ENCODE measurements around the gene PLEKHD1. TPM values are rescaled to one million over a fixed set of nuclear protein-coding genes. Genes with fewer than 3 reads are reported as not detected.

The PLEKHD1 gene
- total and polyA plus RNA-seq, 4 experiments from 2014 or later: 0.13 to 0.32 (median 0.30) TPM; not detected in 1

DNA sequence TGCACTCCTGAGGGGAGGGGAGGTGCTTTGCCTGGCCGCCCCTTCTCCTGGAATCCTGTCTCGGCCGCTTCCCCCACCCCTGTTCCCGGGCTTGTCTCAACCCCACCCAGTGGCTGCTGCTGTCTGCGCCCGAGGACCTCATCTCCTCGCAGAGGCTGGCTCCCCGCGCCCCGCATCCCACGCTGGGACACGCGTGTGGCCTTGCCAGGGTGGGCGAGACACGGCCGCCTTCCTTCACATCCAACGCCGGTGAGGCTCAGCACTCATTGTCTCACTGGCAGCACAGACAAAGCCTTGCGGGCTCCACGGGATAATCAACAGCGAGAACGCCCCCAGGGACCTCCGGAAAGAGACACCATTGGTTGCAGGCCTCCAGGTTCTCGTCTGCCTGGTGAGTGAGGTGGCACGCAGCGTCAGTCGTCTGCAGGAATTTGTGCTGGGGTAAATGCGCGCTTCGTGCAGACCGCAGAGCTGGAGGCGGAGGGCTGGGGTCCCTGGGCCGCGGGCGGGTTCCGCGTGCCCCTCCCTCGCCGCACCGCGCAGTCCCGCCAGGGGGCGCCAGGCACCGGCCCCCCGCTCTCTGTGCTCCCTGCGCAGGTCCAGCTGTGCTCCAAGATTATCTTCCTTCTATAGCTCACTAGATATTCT is 63.3 kb downstream of the PLEKHD1 start:
- H3K27ac Mint-ChIP-seq: no peak overlapping the region
- H3K4me3 ChIP-seq (ENCODE audit: low read length in 2 of 2): no peak overlapping the region
- no peaks in the 10 kb centered on the region for H3K36me3 ChIP-seq (ENCODE audit: insufficient read depth, low read length)
- H3K36me3 Mint-ChIP-seq: no peaks in the 10 kb centered on the region
- CTCF ChIA-PET (ENCODE audit: partially characterized antibody): interaction anchor here (1.1 kb wide), 1 partner anchor 27 kb away, joined by 4 read pairs; the partner anchor contains the start of gene CCDC177
- H3K27me3 Mint-ChIP-seq: peaks cover 28 to 37% of the 10 kb centered on the region in 2 donors
- intact Hi-C loops (cut with micrococcal nuclease): no loop called here
- H3K4me1 ChIP-seq (ENCODE audit: insufficient read depth, low read length): peaks cover 8% of the 10 kb centered on the region
- POLR2A ChIA-PET (ENCODE audit: partially characterized antibody): no interaction called here
- DNase-seq: no peak
- H3K9me3 ChIP-seq (ENCODE audit: control insufficient read depth in 1 of 2, low read length in 2 of 2): no peaks in the 10 kb centered on the region
- H3K9me3 Mint-ChIP-seq: peaks cover 0 to 1% (median 0%) of the 10 kb centered on the region in 8 donors
- H3K4me1 Mint-ChIP-seq: peaks cover 5 to 8% (median 6%) of the 10 kb centered on the region in 4 donors
- H3K27ac ChIP-seq (ENCODE audit: low read depth, low read length): no peak overlapping the region
- H3K4me3 Mint-ChIP-seq: peak overlapping the region in 2 of 8 donors; percentile 27 to 50
- no peaks in the 10 kb centered on the region for H3K27me3 ChIP-seq (ENCODE audit: insufficient read depth, low read length)

DNA sequence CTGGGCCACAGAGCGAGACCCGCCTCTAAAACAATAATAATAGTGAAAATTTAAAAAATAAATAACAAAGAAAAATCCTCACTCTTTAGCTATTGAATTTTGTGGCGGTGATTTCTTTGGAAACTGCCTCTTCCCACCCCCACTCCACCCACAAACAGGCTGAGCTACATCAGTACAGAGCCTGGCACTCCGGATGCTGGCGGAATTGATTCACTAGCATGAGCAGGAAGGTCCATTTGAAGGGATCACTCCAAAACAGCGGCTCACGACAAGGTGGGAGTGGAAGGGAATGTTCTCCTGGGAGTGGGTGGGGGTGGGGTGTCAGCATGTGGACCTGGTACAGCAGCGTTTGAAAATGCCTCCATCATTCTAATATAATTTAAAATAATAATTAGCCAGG is 64.0 kb downstream of the PLEKHD1 start:
- Mint-ChIP-seq H3K36me3 (no peaks in the 10 kb centered on the region), H3K4me1 (peaks cover 3 to 7% (median 3%) of the 10 kb centered on the region in 4 donors), H3K9me3 (peaks cover 0 to 1% (median 0%) of the 10 kb centered on the region in 8 donors), H3K4me3 (no peak overlapping the region), H3K27ac (no peak overlapping the region), H3K27me3 (peaks cover 28 to 43% of the 10 kb centered on the region in 2 donors)
- ChIA-PET CTCF (ENCODE audit: partially characterized antibody) (interaction anchor here (0.8 to 1.1 kb wide), 3 partner anchors 11 to 26 kb away, joined by 3 to 4 read pairs (median 3); partner anchors contain the start of gene CCDC177), POLR2A (ENCODE audit: partially characterized antibody) (no interaction called here)
- DNase-seq: no peak
- intact Hi-C loops (cut with micrococcal nuclease): no loop called here
- peaks cover 6% of the 10 kb centered on the region for H3K4me1 ChIP-seq (ENCODE audit: insufficient read depth, low read length)
- no peaks in the 10 kb centered on the region for H3K36me3 ChIP-seq (ENCODE audit: insufficient read depth, low read length)
- no peaks in the 10 kb centered on the region for H3K27me3 ChIP-seq (ENCODE audit: insufficient read depth, low read length)
- H3K9me3 ChIP-seq (ENCODE audit: control insufficient read depth in 1 of 2, low read length in 2 of 2): no peaks in the 10 kb centered on the region
- H3K27ac ChIP-seq (ENCODE audit: low read depth, low read length): no peak overlapping the region
- H3K4me3 ChIP-seq (ENCODE audit: low read length in 2 of 2): no peak overlapping the region

DNA sequence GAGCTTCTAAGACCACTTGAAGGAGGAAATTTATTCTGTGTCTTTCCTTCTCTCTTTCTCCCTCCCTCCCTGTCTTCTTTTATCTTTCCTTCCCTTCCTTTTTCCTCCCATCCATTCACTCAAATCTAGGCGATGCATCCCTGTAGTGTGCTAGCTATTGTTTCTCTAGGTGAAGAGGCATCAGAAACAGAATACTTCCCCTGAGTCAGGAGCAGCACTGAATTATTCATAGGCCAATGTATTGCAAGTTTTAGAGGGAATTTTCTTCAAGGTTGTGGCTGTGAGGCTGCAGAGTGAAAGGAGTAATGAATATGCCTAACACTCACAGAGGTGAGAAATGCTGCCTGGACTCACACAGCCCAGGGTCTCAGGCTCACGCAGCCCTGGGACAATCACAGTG is 67.0 kb downstream of the PLEKHD1 start:
- Mint-ChIP-seq H3K27me3 (peaks cover 20 to 40% of the 10 kb centered on the region in 2 donors), H3K4me1 (peaks cover 0 to 2% (median under 1%) of the 10 kb centered on the region in 4 donors), H3K36me3 (no peaks in the 10 kb centered on the region), H3K4me3 (no peak overlapping the region), H3K9me3 (no peaks in the 10 kb centered on the region), H3K27ac (no peak overlapping the region)
- no peak overlapping the region for H3K4me3 ChIP-seq (ENCODE audit: low read length in 2 of 2)
- ChIA-PET POLR2A (ENCODE audit: partially characterized antibody) (no interaction called here), CTCF (ENCODE audit: partially characterized antibody) (no interaction called here)
- no peaks in the 10 kb centered on the region for H3K27me3 ChIP-seq (ENCODE audit: insufficient read depth, low read length)
- no peaks in the 10 kb centered on the region for H3K36me3 ChIP-seq (ENCODE audit: insufficient read depth, low read length)
- no peak for DNase-seq
- no peaks in the 10 kb centered on the region for H3K4me1 ChIP-seq (ENCODE audit: insufficient read depth, low read length)
- H3K27ac ChIP-seq (ENCODE audit: low read depth, low read length): no peak overlapping the region
- no peaks in the 10 kb centered on the region for H3K9me3 ChIP-seq (ENCODE audit: control insufficient read depth in 1 of 2, low read length in 2 of 2)
- intact Hi-C loops (cut with micrococcal nuclease): no loop called here

DNA sequence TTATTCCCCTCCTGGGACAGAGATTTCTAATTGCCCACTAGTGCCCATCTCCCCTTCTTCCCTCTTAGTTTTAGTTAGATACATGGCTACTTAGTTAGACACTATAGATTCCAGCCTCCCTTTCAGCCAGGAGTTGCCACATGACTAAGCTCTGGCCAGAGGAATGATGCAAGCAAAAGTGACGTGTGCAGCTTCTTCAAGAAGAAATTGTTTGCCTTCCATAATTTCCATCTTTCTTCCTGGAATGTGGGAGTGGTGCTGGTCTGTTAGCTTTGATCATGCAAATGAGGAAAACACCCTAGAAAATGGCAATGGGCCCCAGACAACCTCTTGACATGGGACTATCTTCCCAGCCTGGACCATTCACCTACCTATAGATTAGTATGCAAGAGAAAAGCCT is 68.7 kb downstream of the PLEKHD1 start:
- POLR2A ChIA-PET (ENCODE audit: partially characterized antibody): no interaction called here
- Histone ChIP-seq H3K27ac (ENCODE audit: low read depth, low read length) (no peak overlapping the region), H3K9me3 (ENCODE audit: control insufficient read depth in 1 of 2, low read length in 2 of 2) (no peaks in the 10 kb centered on the region), H3K27me3 (ENCODE audit: insufficient read depth, low read length) (no peaks in the 10 kb centered on the region), H3K36me3 (ENCODE audit: insufficient read depth, low read length) (no peaks in the 10 kb centered on the region), H3K4me3 (ENCODE audit: low read length in 2 of 2) (no peak overlapping the region), H3K4me1 (ENCODE audit: insufficient read depth, low read length) (no peaks in the 10 kb centered on the region)
- no peak for DNase-seq
- peaks cover 0 to under 1% (median 0%) of the 10 kb centered on the region in 4 donors for H3K4me1 Mint-ChIP-seq
- CTCF ChIA-PET (ENCODE audit: partially characterized antibody): no interaction called here
- no peak overlapping the region for H3K4me3 Mint-ChIP-seq
- no peaks in the 10 kb centered on the region for H3K9me3 Mint-ChIP-seq
- intact Hi-C loops (cut with micrococcal nuclease): no loop called here
- peaks cover 10 to 35% of the 10 kb centered on the region in 2 donors for H3K27me3 Mint-ChIP-seq
- no peak overlapping the region for H3K27ac Mint-ChIP-seq
- H3K36me3 Mint-ChIP-seq: no peaks in the 10 kb centered on the region

DNA sequence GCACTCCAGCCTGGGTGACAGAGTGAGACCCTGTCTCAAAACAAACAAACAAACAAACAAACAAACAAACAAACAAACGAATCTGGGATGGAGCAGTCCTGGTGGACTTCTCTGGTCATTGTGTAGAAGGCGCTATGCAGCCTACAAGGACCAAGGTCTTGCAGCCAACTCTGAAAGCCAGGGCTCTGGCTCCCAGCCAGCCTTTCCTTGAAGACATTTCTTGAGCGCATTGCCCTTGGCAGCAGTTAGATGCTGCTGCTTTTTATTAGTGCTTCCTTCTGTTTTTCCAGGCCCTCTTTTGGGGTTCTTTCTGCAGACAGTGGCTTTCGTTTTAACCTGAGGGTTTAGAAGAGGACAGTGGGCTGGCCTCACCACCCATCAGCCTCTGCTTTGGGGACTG is 70.0 kb downstream of the PLEKHD1 start:
- Histone ChIP-seq H3K9me3 (ENCODE audit: control insufficient read depth in 1 of 2, low read length in 2 of 2) (no peaks in the 10 kb centered on the region), H3K4me3 (ENCODE audit: low read length in 2 of 2) (no peak overlapping the region), H3K4me1 (ENCODE audit: insufficient read depth, low read length) (no peaks in the 10 kb centered on the region), H3K36me3 (ENCODE audit: insufficient read depth, low read length) (no peaks in the 10 kb centered on the region), H3K27me3 (ENCODE audit: insufficient read depth, low read length) (no peaks in the 10 kb centered on the region), H3K27ac (ENCODE audit: low read depth, low read length) (no peak overlapping the region)
- no peak for DNase-seq
- no peaks in the 10 kb centered on the region for H3K4me1 Mint-ChIP-seq
- no peak overlapping the region for H3K4me3 Mint-ChIP-seq
- CTCF ChIA-PET (ENCODE audit: partially characterized antibody): no interaction called here
- intact Hi-C loops (cut with micrococcal nuclease): no loop called here
- no peaks in the 10 kb centered on the region for H3K36me3 Mint-ChIP-seq
- no peak overlapping the region for H3K27ac Mint-ChIP-seq
- no peaks in the 10 kb centered on the region for H3K9me3 Mint-ChIP-seq
- POLR2A ChIA-PET (ENCODE audit: partially characterized antibody): no interaction called here
- peaks cover 13 to 34% of the 10 kb centered on the region in 2 donors for H3K27me3 Mint-ChIP-seq

DNA sequence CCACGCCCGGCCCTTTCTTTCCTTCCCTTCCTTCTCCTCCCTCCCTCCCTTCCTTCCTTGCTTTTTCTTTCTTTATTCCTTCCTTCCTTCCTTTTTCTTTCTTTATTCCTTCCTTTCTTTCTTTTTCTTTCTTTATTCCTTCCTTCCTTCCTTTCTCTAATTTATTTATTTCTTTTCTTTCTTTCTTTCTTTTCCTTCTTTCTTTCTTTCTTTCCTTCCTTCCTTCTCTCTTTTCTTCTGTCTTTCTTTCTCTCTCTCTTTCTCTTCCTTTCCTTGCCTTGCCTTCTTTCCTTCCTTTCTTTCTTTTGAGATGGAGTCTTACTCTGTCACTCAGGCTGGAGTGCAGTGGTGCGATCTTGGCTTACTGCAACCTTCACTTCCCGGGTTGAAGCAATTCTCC is 74.2 kb downstream of the PLEKHD1 start:
- no peaks in the 10 kb centered on the region for H3K27me3 ChIP-seq (ENCODE audit: insufficient read depth, low read length)
- no peak overlapping the region for H3K27ac ChIP-seq (ENCODE audit: low read depth, low read length)
- no peaks in the 10 kb centered on the region for H3K9me3 ChIP-seq (ENCODE audit: control insufficient read depth in 1 of 2, low read length in 2 of 2)
- no peaks in the 10 kb centered on the region for H3K4me1 ChIP-seq (ENCODE audit: insufficient read depth, low read length)
- ChIA-PET POLR2A (ENCODE audit: partially characterized antibody) (no interaction called here), CTCF (ENCODE audit: partially characterized antibody) (no interaction called here)
- no peaks in the 10 kb centered on the region for H3K36me3 Mint-ChIP-seq
- H3K9me3 Mint-ChIP-seq: peaks cover 0 to 2% (median 0%) of the 10 kb centered on the region in 8 donors
- no peak overlapping the region for H3K4me3 Mint-ChIP-seq
- peaks cover 9 to 31% of the 10 kb centered on the region in 2 donors for H3K27me3 Mint-ChIP-seq
- H3K4me1 Mint-ChIP-seq: no peaks in the 10 kb centered on the region
- no peak overlapping the region for H3K4me3 ChIP-seq (ENCODE audit: low read length in 2 of 2)
- no peaks in the 10 kb centered on the region for H3K36me3 ChIP-seq (ENCODE audit: insufficient read depth, low read length)
- intact Hi-C loops (cut with micrococcal nuclease): no loop called here
- H3K27ac Mint-ChIP-seq: no peak overlapping the region
- no peak for DNase-seq

DNA sequence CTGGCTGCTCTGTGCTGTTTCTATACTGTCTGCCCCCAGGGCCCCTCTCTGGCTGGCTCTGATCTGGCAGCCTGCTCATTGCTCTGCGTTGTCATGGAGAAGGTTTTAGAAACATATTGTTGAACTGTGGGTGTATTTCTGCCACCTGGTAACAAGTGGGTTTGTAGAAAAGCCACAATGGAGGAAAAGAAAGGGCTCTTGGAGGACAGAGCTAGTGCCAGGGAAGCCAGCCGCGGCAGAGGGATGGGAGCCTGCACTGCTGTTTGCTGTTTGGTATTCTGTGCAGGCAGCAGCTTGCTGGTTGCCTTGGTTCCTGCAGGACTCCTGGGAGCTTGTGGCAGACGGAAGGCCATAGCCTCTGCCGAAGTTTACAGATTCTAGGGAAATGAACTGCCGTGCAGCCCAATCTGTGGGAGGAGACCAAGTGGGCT is 75.1 kb downstream of the PLEKHD1 start:
- intact Hi-C loops (cut with micrococcal nuclease): no loop called here
- Histone ChIP-seq H3K4me1 (ENCODE audit: insufficient read depth, low read length) (no peaks in the 10 kb centered on the region), H3K27me3 (ENCODE audit: insufficient read depth, low read length) (no peaks in the 10 kb centered on the region), H3K9me3 (ENCODE audit: control insufficient read depth in 1 of 2, low read length in 2 of 2) (no peaks in the 10 kb centered on the region), H3K36me3 (ENCODE audit: insufficient read depth, low read length) (no peaks in the 10 kb centered on the region), H3K4me3 (ENCODE audit: low read length in 2 of 2) (no peak overlapping the region), H3K27ac (ENCODE audit: low read depth, low read length) (no peak overlapping the region)
- peaks cover 10 to 39% of the 10 kb centered on the region in 2 donors for H3K27me3 Mint-ChIP-seq
- peaks cover 0 to 2% (median 0%) of the 10 kb centered on the region in 8 donors for H3K9me3 Mint-ChIP-seq
- ChIA-PET CTCF (ENCODE audit: partially characterized antibody) (no interaction called here), POLR2A (ENCODE audit: partially characterized antibody) (no interaction called here)
- no peaks in the 10 kb centered on the region for H3K4me1 Mint-ChIP-seq
- no peak for DNase-seq
- H3K36me3 Mint-ChIP-seq: no peaks in the 10 kb centered on the region
- no peak overlapping the region for H3K4me3 Mint-ChIP-seq
- no peak overlapping the region for H3K27ac Mint-ChIP-seq
